ENCODE results near the gene ZSWIM8. TPM values are rescaled to one million over a fixed set of nuclear protein-coding genes. Genes with fewer than 3 reads are reported as not detected.
"Not testable (repeated sequence)": the region's sequence is repeated elsewhere in the genome, so short reads cannot be mapped to it uniquely, and the experiment has no call there.

Gene ZSWIM8
- total and polyA plus RNA-seq, 5 experiments from 2014 or later = 12.3 to 79.9 (median 18.5) TPM

DNA sequence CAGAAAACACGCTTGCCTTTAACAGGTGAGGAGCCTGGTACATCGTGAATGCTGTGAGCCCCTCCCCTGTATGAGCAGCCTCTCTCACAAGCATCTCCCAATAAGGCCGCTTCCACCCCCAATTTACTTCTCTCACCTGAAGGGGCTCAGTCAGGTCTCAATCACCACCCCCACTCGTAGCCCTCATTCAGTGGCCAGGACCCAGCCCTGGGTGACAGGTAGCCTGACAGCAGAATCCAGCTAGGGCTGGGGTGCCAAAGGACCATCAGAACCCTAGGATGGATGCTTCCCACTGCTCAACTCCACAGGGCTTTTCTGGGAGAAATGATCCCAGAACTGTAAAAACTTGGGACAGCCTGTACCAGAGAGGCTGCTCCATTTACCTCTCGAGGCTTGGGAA lies 32.4 kb downstream of the ZSWIM8 start:
- DNase-seq (peak in 1 of 10 donors; percentile 55), ATAC-seq (no peak)
- peaks cover 0 to 54% (median 7%) of the 10 kb centered on the region in 3 donors for H3K36me3 Mint-ChIP-seq
- POLR2A ChIA-PET = interaction anchor here (1.4 kb wide), 1 partner anchor 10 kb away, joined by 3 read pairs; no protein-coding TSS in a partner anchor
- peaks cover 0 to 7% (median 2%) of the 10 kb centered on the region in 4 donors for H3K4me1 Mint-ChIP-seq
- peaks cover 0 to 2% (median 0%) of the 10 kb centered on the region in 9 donors for H3K9me3 Mint-ChIP-seq
- H3K4me3 Mint-ChIP-seq = no peak overlapping the region
- peak overlapping the region in 6 of 10 donors; percentile 12 to 84 (median 58) for H3K27ac Mint-ChIP-seq
- H3K27me3 Mint-ChIP-seq = no peaks in the 10 kb centered on the region

DNA sequence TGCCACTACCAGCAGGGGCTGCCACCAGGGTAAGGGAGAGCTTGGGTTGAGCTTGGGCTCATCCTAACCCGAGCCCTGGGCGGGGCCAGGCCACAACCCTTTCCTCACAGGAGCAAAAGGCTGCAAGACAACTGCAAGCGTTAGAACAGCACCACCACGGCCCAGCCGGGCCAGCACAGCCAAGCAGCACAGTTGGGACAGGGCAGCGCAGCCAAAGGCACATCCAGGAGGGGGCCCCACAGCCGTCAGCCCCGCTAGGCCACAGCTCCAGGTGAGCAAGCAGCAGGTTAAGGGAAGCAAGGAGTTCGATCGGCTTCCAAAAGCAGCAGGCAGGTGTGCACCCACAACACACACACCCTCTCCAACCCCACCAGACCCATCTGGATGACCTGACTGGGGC lies 33.0 kb downstream of the ZSWIM8 start:
- POLR2A ChIA-PET = interaction anchor here (1.0 to 1.4 kb wide), 2 partner anchors 9 to 37 kb away, joined by 3 read pairs; partner anchors contain the start of gene CHCHD1
- peaks cover 0 to 56% (median 5%) of the 10 kb centered on the region in 3 donors for H3K36me3 Mint-ChIP-seq

DNA sequence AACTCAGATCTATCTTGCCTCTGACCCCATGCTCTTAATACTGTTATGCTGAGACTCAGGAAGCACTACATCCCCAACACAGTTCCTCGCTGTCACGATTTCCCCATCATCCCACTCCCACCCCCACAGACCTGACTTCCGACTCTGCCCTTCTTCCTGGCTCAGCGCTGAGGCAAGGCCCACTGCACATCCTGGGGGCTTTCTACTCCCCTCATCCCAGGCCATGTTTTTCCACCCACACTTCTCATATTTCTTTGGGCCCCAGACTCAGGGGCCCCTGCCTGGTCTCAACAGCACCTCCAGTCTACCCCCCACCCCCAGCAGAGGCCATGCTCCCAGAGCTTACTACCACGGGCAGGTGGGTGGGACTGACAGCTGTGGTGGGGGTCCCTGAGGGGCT lies 33.7 kb downstream of the ZSWIM8 start:
- no peaks in the 10 kb centered on the region for H3K9me3 Mint-ChIP-seq
- peak overlapping the region in 1 of 10 donors; percentile 33 for H3K4me3 Mint-ChIP-seq
- peak overlapping the region in 4 of 10 donors; percentile 15 to 48 (median 34) for H3K27ac Mint-ChIP-seq
- DNase-seq = peak in 1 of 10 donors; percentile 37
- POLR2A ChIA-PET = interaction anchor here (1.0 to 1.4 kb wide), 2 partner anchors 8 to 37 kb away, joined by 3 read pairs; partner anchors contain the start of gene CHCHD1
- H3K4me1 Mint-ChIP-seq = peaks cover 0 to 3% (median 2%) of the 10 kb centered on the region in 4 donors
- H3K27me3 Mint-ChIP-seq = no peaks in the 10 kb centered on the region
- no peak for ATAC-seq
- H3K36me3 Mint-ChIP-seq = peaks cover 0 to 59% (median 3%) of the 10 kb centered on the region in 3 donors

More for the DNA sequence above, 33.0 kb downstream of the ZSWIM8 start:
- DNase-seq (peak in 1 of 10 donors; percentile 23), ATAC-seq (no peak)
- Mint-ChIP-seq H3K4me3 (no peak overlapping the region), H3K27me3 (no peaks in the 10 kb centered on the region), H3K27ac (peak overlapping the region in 2 of 10 donors; percentile 65 to 69), H3K4me1 (peaks cover 0 to 3% (median 2%) of the 10 kb centered on the region in 4 donors), H3K9me3 (peaks cover 0 to 2% (median 0%) of the 10 kb centered on the region in 9 donors)

DNA sequence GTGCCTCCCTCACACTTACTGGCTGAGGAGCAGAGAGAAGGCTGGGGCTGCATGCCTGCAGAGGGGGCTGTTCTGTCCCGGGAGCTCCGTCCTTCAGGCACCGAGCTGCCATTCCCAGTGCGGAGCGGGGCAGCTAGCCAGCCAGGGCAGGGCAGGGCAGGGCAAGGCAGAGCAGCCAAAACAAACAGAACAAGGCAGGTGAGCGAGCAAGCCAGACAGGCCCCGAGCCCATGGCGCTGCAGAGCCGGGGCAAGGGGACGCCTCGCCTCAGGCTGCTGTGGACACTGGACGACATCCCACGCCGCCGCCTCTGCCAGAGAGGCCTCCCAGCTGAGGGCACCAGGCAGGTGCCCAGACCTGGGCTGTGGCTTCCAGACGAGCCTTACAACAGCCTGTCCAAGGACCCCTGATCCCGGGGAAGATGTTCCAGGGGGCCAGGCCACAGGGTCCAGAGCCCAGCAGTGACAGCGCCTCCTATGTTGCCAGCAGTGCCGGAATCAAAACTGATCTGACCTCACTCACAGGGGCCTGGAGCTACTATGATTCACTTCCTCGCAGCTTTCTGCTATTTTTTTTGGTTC lies 34.2 kb downstream of the ZSWIM8 start:
- no peaks in the 10 kb centered on the region for H3K9me3 Mint-ChIP-seq
- no peak overlapping the region for H3K4me3 Mint-ChIP-seq
- H3K27me3 Mint-ChIP-seq = no peaks in the 10 kb centered on the region
- peak in 1 of 10 donors; percentile 51 for DNase-seq
- POLR2A ChIA-PET = no interaction called here
- peak overlapping the region in 3 of 10 donors; percentile 15 to 48 (median 27) for H3K27ac Mint-ChIP-seq
- no peak for ATAC-seq
- peaks cover 0 to 63% (median 3%) of the 10 kb centered on the region in 3 donors for H3K36me3 Mint-ChIP-seq
- H3K4me1 Mint-ChIP-seq = peaks cover 0 to 3% (median 2%) of the 10 kb centered on the region in 4 donors

DNA sequence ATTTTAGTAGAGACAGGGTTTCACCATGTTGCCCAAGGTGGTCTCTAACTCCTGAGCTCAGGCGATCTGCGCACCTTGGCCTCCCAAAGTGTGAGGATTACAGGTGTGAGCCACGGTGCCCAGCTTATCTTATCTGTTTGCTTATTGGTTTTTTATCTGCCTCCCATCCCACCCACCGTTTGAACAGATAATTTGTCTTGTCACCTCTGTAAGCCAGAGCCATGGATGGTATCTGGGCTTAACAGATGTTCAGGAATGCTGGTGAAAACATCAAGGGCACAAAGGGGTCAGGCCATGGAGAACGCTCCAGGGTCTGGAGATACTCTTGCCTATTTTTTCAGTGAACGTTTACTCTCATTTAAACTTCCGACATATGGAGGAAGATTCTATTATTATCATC lies 38.0 kb downstream of the ZSWIM8 start:
- ATAC-seq (no peak), DNase-seq (peak in 1 of 10 donors; percentile 27)
- peaks cover 0 to 57% (median 5%) of the 10 kb centered on the region in 3 donors for H3K36me3 Mint-ChIP-seq
- POLR2A ChIA-PET = no interaction called here
- peak overlapping the region in 1 of 10 donors; percentile 29 for H3K27ac Mint-ChIP-seq
- H3K27me3 Mint-ChIP-seq = no peaks in the 10 kb centered on the region
- peaks cover 0 to 4% (median 2%) of the 10 kb centered on the region in 4 donors for H3K4me1 Mint-ChIP-seq
- H3K9me3 Mint-ChIP-seq = no peaks in the 10 kb centered on the region
- no peak overlapping the region for H3K4me3 Mint-ChIP-seq

DNA sequence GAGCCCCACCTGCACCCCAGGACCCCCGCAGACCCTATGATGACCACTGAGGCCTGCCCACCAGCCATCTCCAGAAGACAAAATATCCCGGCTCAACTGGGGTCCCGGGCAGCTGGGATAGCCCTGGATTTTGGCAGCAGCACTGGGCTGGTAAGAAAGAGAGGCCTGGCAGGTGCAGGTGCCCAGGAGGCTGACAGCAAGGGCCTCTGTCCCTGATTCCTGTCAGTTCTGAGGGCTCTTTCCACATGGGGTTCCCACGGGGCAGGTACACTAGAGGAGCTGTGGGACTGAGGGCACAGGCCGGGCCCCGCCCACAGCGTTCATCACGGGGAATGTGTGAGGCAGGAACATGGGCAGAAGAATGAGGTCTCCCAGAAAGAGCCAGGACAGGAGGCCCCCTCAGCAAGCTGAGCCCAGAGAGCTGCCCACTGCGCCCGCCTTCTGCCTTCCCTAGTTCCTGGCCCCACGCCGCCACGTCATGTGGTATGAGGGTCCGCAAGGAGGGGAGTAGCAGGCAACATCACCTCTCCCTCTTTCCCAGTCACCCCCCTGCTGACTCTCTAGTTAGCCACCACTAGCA lies 38.8 kb downstream of the ZSWIM8 start:
- H3K36me3 Mint-ChIP-seq = peaks cover 0 to 61% (median 5%) of the 10 kb centered on the region in 3 donors
- H3K27ac Mint-ChIP-seq = peak overlapping the region in 5 of 10 donors; percentile 15 to 74 (median 60)

DNA sequence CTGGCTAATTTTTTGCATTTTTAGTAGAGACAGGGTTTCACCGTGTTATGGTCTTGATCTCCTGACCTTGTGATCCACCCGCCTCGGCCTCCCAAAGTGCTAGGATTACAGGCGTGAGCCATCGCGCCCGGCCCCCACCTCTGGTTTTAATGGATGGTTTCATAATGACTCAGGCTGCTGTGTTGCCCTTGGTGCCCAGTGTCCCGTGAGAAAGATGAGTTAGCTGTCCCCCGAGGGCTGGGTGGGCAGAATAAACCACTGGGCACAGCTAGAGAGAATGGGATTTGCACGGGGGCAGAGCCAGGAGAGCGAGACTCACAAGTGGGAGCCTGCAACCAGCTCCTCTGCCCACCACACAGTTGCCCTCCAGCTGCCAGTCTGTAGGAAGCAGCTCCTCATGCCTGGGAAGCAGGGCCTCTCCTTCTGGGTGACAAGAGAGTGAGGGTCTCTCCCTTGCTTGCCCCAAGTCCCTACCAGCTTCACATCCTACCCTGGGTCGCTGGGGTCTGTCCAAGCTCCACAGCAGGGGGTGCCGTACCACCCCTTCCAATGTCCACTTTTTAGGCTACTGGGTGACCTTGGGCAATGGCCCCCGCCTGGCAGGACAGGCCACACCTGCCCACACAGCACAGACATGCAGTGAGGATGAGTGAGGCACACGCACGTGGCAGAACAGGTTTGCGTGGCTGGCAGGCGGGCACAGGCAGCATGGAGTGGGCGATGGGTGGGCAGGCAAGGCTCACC lies 42.1 kb downstream of the ZSWIM8 start:
- Mint-ChIP-seq H3K9me3 (no peaks in the 10 kb centered on the region), H3K36me3 (peaks cover 0 to 64% (median 2%) of the 10 kb centered on the region in 3 donors), H3K4me1 (peaks cover 0 to 2% (median under 1%) of the 10 kb centered on the region in 4 donors), H3K4me3 (no peak overlapping the region), H3K27ac (peak overlapping the region in 3 of 10 donors; percentile 46 to 61 (median 48)), H3K27me3 (no peaks in the 10 kb centered on the region)
- DNase-seq = peak in 1 of 10 donors; percentile 49
- ATAC-seq = no peak
- POLR2A ChIA-PET = interaction anchor here (0.9 kb wide), 1 partner anchor 9 kb away, joined by 3 read pairs; no protein-coding TSS in a partner anchor

More for the DNA sequence above, 38.8 kb downstream of the ZSWIM8 start:
- no peaks in the 10 kb centered on the region for H3K9me3 Mint-ChIP-seq
- DNase-seq (peak in 1 of 10 donors; percentile 56), ATAC-seq (no peak)
- H3K27me3 Mint-ChIP-seq = no peaks in the 10 kb centered on the region
- no peak overlapping the region for H3K4me3 Mint-ChIP-seq
- H3K4me1 Mint-ChIP-seq = peaks cover 0 to 4% (median 2%) of the 10 kb centered on the region in 4 donors
- POLR2A ChIA-PET = no interaction called here

DNA sequence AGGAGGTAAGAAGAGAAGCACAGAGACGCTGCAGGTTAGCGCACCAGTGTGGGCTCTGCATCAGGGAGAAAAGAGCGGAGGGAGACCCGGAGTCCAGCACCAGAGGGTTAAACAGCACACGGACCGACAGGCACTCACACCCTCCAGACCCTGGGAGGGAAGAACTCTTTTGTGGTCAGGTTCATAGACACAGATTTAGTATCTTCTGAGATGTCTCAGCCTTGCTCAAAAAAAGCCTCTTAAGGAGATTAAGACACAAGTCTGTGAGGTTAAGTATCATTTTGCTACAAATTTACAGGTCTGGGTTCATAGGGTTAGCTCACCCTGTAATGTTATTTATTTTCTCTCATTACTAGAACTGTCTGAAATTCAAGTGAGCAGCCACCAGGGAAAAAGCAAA lies 42.8 kb downstream of the ZSWIM8 start:
- peaks cover 0 to 2% (median under 1%) of the 10 kb centered on the region in 4 donors for H3K4me1 Mint-ChIP-seq
- no peak overlapping the region for H3K4me3 Mint-ChIP-seq
- H3K27ac Mint-ChIP-seq = peak overlapping the region in 2 of 10 donors; percentile 48 to 61
- no peak for DNase-seq
- POLR2A ChIA-PET = no interaction called here
- no peak for ATAC-seq
- no peaks in the 10 kb centered on the region for H3K9me3 Mint-ChIP-seq
- no peaks in the 10 kb centered on the region for H3K27me3 Mint-ChIP-seq
- peaks cover 0 to 64% (median 2%) of the 10 kb centered on the region in 3 donors for H3K36me3 Mint-ChIP-seq

DNA sequence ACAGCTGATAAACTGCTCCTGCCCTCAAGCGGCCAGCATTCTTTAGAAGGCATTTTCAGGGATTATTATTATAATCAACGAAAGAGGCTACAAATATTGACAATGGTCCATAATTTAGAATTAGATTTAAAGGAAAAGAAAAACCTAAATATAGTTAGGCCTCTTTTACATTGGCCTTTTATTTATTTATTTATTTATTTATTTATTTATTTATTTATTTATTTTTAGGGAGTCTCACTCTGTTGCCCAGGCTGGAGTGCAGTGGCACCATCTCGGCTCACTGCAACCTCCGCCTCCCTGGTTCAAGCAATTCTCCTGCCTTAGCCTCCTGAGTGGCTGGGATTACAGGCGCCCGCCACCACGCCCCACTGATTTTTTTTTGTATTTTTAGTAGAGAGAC lies 43.7 kb downstream of the ZSWIM8 start:
- POLR2A ChIA-PET, H3K27me3 Mint-ChIP-seq, DNase-seq, H3K4me1 Mint-ChIP-seq, H3K4me3 Mint-ChIP-seq, H3K9me3 Mint-ChIP-seq, ATAC-seq, H3K27ac Mint-ChIP-seq: not testable (repeated sequence)
- H3K36me3 Mint-ChIP-seq = peaks cover 0 to 60% (median 2%) of the 10 kb centered on the region in 3 donors

DNA sequence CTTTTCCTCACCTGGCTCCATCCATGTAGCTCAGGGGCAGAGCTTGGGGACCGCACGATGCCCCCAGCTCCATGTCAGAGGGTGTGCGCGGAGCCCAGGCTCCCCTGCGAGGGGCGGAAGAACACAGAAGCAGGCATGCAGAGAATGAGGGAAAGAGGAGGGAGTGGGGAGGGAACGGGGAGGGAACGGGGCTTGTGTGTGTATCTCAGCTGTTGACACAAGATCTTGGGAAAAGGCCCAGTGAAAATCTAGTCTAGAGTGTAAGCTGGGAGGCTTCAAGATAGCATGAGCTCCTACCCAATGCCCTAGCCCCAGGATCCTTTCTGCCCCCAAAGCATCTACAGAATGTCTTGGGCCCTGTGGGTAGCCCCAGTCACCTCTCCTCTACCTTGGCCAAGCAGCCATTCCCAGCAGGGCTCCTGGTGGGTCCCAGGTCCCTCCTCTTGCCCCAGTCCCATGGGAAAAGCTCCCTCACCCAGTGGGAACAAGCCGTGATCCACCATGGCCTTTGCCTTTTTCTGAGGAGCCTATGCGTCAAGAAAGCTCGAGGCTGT lies 51.1 kb downstream of the ZSWIM8 start:
- no peaks in the 10 kb centered on the region for H3K27me3 Mint-ChIP-seq
- POLR2A ChIA-PET = interaction anchor here (1.8 kb wide), 1 partner anchor 8 kb away, joined by 3 read pairs; no protein-coding TSS in a partner anchor

DNA sequence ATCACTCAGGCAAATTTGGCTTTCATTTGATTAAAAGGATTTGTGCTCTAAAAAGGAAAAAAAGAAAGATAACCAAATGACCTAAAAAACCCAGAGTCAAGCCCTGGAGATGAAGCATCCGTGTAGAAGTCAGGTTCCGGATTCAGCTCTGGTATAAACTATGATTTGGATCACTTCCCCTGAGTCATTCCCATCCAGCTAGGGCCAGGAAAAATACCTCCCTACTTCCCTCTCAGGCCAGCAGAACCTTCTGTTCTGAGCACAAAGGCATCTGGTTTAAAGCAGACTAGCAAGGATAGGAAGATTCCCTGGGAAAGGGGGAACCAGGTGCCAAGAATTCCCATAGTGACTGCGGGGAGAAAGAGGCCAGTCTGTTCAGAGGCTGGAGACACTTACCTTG lies 51.7 kb downstream of the ZSWIM8 start:
- peak overlapping the region in 1 of 10 donors; percentile 34 for H3K27ac Mint-ChIP-seq

More for the DNA sequence above, 51.1 kb downstream of the ZSWIM8 start:
- peak overlapping the region in 2 of 10 donors; percentile 44 to 76 for H3K27ac Mint-ChIP-seq
- DNase-seq (no peak), ATAC-seq (no peak)
- no peaks in the 10 kb centered on the region for H3K9me3 Mint-ChIP-seq
- H3K4me3 Mint-ChIP-seq = no peak overlapping the region
- H3K4me1 Mint-ChIP-seq = peaks cover 0 to 10% (median 5%) of the 10 kb centered on the region in 4 donors
- H3K36me3 Mint-ChIP-seq = peaks cover 0 to 70% (median 6%) of the 10 kb centered on the region in 3 donors

More for the DNA sequence above, 51.7 kb downstream of the ZSWIM8 start:
- peaks cover 0 to 76% (median 6%) of the 10 kb centered on the region in 3 donors for H3K36me3 Mint-ChIP-seq
- DNase-seq (no peak), ATAC-seq (no peak)
- no peaks in the 10 kb centered on the region for H3K9me3 Mint-ChIP-seq
- peaks cover 0 to 10% (median 5%) of the 10 kb centered on the region in 4 donors for H3K4me1 Mint-ChIP-seq
- POLR2A ChIA-PET = interaction anchor here (1.8 kb wide), 1 partner anchor 8 kb away, joined by 3 read pairs; no protein-coding TSS in a partner anchor
- no peak overlapping the region for H3K4me3 Mint-ChIP-seq
- no peaks in the 10 kb centered on the region for H3K27me3 Mint-ChIP-seq

All from naive thymus-derived CD8-positive, alpha-beta T cell (primary cell).